Omental fat pad (tissue), 4 donors: ENCODE measurements around the gene CACNA2D3. TPM values are rescaled to one million over a fixed set of nuclear protein-coding genes. Genes with fewer than 3 reads are reported as not detected.

Experiments
- ATAC-seq: fragments of 150-250 bp; one replicate; pipeline ENCODE4 v1.9.1; 2016; ENCODE audit warnings: mild to moderate bottlenecking, moderate library complexity; ENCODE audit not compliant: low FRiP score
- DNase-seq: peaks from one replicate; pipeline ENCODE4 v3.0.0-alpha.2; 2019; ENCODE audit warnings: low spot score
- CTCF ChIP-seq, 3 donors: fragments of 450-650 bp; IDR thresholded peaks; one replicate each; pipeline ENCODE4 v1.5.1; 2016 to 2017; ENCODE audit warnings: antibody characterized with exemption in 3 of 3, mild to moderate bottlenecking in 3 of 3, moderate library complexity in 2 of 3
- total RNA-seq, 4 donors: library from RNA; depleted of rRNA; stranded (reverse); fragments of >200 nt; gene quantifications; one replicate each; pipeline ENCODE4 v1.1.0, GENCODE V29; 2016

The CACNA2D3 gene
- total RNA-seq, 4 donors from 2014 or later, result 2.6 to 6.1 (median 4.5) TPM

DNA sequence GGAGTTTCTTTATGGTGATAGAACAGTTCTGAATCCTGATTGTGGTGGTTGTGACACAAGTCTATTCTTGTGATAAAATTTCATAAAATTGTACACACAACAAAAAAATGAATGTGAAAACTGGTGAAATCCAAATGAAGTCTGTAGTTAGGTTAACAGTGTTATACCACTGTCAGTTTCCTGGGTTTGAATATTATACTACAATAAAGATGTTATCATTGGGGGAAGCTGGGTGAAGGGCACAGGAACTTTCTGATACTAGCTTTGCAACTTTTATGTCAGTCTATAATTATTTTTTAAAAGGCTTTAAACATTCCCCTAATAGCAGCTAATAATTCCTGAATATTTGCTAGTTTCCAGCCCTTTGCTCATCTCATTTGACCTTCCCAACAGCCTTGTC, 485.7 kb downstream of the CACNA2D3 start:
- ATAC-seq (no peak), DNase-seq (no peak)
- no peak for TF ChIP-seq CTCF (IDR thresholded peaks at IDR 0.05)

DNA sequence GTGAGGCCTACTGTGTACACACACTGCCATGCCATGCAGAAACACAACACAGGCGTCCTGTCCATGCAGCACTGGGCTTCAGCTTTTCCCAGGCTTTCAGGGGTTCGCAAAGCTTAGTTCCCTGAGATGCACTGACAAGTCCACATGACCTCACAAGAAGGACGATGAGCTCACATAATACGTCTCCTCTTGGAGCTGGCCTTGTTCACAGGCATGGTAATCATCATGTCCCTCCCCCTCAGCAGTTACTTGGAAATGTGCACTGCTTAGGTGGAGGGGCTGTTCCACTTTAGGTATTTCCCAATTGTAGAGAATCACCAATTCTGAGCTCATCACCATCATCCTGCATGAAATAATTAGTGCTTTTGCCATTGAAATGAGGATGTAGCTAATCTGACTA, 496.7 kb downstream of the CACNA2D3 start:
- DNase-seq, result no peak
- no peak for ATAC-seq
- no peak for TF ChIP-seq CTCF (IDR thresholded peaks at IDR 0.05)

GRCh38 chr3:54619531-54619930, 497.2 kb downstream of the CACNA2D3 start:
- ATAC-seq, result no peak
- no peak for DNase-seq
- TF ChIP-seq CTCF (IDR thresholded peaks at IDR 0.05), result no peak

- ATAC-seq (no peak), DNase-seq (no peak)
- TF ChIP-seq CTCF (IDR thresholded peaks at IDR 0.05), result no peak
Measured at GRCh38 chr3:54621184-54621583, 498.8 kb downstream of the CACNA2D3 start.

GRCh38 chr3:54622678-54623077, 500.3 kb downstream of the CACNA2D3 start:
- DNase-seq, result no peak
- no peak for ATAC-seq
- no peak for TF ChIP-seq CTCF (IDR thresholded peaks at IDR 0.05)

DNA sequence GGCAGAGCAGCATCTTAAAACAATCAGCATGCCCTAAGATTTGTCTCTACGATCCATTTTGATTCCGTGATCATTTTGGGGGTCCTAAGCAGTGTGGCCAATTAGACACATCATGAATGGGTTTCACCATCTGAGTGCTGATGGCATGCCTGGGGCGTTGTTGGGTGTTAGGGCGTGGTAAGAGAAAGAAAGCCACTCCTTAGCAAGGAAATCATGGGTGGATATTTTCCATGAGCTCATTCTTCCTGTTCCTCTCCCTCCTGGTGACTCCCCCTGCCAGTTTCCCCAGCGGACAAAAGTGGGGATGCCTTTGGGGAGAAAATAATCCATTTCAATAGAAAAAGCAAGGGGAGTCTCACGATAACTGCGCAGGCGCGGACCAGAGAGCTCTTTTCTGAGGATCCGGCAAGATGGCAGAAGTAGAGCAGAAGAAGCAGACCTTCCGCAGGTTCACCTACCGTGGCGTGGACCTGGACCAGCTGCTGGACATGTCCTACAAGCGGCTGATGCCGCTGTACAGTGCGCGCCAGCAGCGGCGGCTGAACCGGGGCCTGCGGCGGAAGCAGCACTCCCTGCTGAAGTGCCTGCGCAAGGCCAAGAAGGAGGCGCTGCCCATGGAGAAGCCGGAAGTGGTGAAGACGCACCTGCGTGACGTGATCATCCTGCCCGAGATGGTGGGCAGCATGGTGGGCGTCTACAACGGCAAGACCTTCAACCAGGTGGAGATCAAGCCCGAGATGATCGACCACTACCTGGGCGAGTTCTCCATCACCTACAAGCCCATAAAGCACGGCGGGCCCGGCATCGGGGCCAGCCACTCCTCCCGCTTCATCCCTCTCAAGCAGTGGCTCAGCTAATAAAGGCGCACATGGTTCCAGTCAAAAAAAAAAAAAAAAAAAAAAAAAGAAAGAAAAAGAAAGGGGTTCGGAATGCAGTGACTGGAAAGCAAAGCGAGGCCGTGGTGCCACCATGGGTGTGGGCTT, 503.7 kb downstream of the CACNA2D3 start:
- DNase-seq (no peak), ATAC-seq (no peak)
- TF ChIP-seq CTCF (IDR thresholded peaks at IDR 0.05), result no peak
